ENCODE results near the gene CD81.

DNA sequence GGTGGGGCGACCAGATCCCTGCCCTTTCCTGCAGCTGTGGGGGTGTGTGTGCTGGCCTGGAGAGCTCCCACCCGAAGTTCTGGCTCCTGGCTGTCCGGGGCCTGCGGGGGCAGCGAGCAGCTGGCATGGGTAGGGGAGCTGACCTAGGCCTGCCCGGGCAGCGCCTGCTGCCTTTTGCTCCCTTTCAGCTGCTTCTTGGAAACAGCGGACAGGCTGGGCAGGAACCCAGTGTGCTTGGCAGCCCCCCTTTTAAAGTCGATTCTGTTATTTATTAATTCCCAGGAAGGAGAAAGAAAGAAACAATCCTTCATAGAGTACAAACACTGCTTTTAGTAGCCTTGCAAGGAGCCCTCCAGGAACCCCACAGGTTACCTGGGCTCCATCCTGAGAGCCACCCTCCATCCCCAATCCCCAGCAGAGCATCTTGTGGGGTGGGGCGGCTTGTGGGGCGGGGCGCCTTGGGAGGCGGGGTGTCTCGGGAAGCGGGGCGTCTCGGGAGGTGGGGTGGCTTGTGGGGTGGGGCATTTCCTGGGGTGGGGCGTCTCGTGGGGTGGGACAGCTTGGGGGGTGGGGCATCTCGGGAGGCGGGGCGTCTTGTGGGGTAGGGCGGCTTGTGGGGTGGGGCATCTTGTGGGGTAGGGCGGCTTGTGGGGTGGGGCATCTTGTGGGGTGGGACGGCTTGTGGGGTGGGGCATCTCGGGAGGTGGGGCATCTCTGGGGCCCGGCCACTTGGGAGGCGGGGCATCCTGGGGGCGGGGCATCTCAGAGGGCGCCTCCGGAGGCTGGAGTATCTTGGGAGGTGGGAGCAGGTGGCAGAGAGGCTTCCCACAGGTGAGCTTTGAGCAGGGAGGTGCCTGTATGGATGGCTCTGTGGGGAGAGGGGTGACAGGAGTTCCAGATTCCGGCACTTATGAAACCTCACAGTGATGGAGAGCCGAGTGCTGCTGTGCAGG lies 7.0 kb downstream of the CD81 start:
- TF ChIP-seq SNAI2 (CRISPR knock-in tag; IDR thresholded peaks at IDR 0.05): no peak
- TF ChIP-seq, protein P1, sequence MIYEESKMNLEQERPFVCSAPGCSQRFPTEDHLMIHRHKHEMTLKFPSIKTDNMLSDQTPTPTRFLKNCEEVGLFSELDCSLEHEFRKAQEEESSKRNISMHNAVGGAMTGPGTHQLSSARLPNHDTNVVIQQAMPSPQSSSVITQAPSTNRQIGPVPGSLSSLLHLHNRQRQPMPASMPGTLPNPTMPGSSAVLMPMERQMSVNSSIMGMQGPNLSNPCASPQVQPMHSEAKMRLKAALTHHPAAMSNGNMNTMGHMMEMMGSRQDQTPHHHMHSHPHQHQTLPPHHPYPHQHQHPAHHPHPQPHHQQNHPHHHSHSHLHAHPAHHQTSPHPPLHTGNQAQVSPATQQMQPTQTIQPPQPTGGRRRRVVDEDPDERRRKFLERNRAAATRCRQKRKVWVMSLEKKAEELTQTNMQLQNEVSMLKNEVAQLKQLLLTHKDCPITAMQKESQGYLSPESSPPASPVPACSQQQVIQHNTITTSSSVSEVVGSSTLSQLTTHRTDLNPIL (CRISPR knock-in tag; IDR thresholded peaks at IDR 0.05; ENCODE audit: low read depth): no peak
